Stimulated activated CD8-positive, alpha-beta memory T cell treated with anti-CD3 and anti-CD28 coated beads, Interleukin-4, amount 100 ng/mL, for 48 hours (primary cell): Measurements from ENCODE around the gene MIPOL1.
"Not testable (repeated sequence)": the region's sequence is repeated elsewhere in the genome, so short reads cannot be mapped to it uniquely, and the experiment has no call there.

ENCODE experiments used
- DNase-seq: peaks from one replicate; pipeline ENCODE4 v3.0.0-alpha.2; 2020

Gene MIPOL1

GRCh38 chr14:37187840-37188577 lies 9.7 kb upstream of the MIPOL1 start:
- DNase-seq: not testable (repeated sequence)

- not testable (repeated sequence) for DNase-seq
Observed at GRCh38 chr14:37189733-37190132, 8.0 kb upstream of the MIPOL1 start.

GRCh38 chr14:37194698-37195097 lies 3.0 kb upstream of the MIPOL1 start:
- no peak for DNase-seq

- no peak for DNase-seq
Observed at GRCh38 chr14:37195327-37195726, 2.4 kb upstream of the MIPOL1 start.

- no peak for DNase-seq
Observed at GRCh38 chr14:37196604-37197420, 925 bp upstream of the MIPOL1 start.

- no peak for DNase-seq
Observed at GRCh38 chr14:37198273-37198598, 499 bp downstream of the MIPOL1 start.

- no peak for DNase-seq
Observed at GRCh38 chr14:37198907-37199306, 1.2 kb downstream of the MIPOL1 start.

- no peak for DNase-seq
Observed at GRCh38 chr14:37201724-37202123, 4.0 kb downstream of the MIPOL1 start.

GRCh38 chr14:37202265-37202664 lies 4.5 kb downstream of the MIPOL1 start:
- no peak for DNase-seq

GRCh38 chr14:37202812-37203211 lies 5.1 kb downstream of the MIPOL1 start:
- no peak for DNase-seq

GRCh38 chr14:37203423-37203822 lies 5.7 kb downstream of the MIPOL1 start:
- no peak for DNase-seq

GRCh38 chr14:37205623-37206605 lies 8.2 kb downstream of the MIPOL1 start:
- DNase-seq: not testable (repeated sequence)

- DNase-seq: not testable (repeated sequence)
Observed at GRCh38 chr14:37209617-37210016, 11.9 kb downstream of the MIPOL1 start.

- DNase-seq: no peak
Observed at GRCh38 chr14:37210448-37210847, 12.7 kb downstream of the MIPOL1 start.

- no peak for DNase-seq
Observed at GRCh38 chr14:37213016-37213415, 15.3 kb downstream of the MIPOL1 start.

GRCh38 chr14:37215345-37215744 lies 17.6 kb downstream of the MIPOL1 start:
- no peak for DNase-seq

GRCh38 chr14:37221073-37221472 lies 23.3 kb downstream of the MIPOL1 start:
- DNase-seq: no peak

GRCh38 chr14:37223947-37224474 lies 26.3 kb downstream of the MIPOL1 start:
- DNase-seq: no peak

GRCh38 chr14:37225668-37226067 lies 27.9 kb downstream of the MIPOL1 start:
- not testable (repeated sequence) for DNase-seq

GRCh38 chr14:37230551-37231194 lies 32.9 kb downstream of the MIPOL1 start:
- no peak for DNase-seq

GRCh38 chr14:37232907-37233481 lies 35.3 kb downstream of the MIPOL1 start:
- DNase-seq: no peak

GRCh38 chr14:37234222-37234621 lies 36.5 kb downstream of the MIPOL1 start:
- DNase-seq: no peak
